Measurements from ENCODE around the gene SMARCD2.
"Not testable (repeated sequence)": the region's sequence is repeated elsewhere in the genome, so short reads cannot be mapped to it uniquely, and the experiment has no call there.

DNA sequence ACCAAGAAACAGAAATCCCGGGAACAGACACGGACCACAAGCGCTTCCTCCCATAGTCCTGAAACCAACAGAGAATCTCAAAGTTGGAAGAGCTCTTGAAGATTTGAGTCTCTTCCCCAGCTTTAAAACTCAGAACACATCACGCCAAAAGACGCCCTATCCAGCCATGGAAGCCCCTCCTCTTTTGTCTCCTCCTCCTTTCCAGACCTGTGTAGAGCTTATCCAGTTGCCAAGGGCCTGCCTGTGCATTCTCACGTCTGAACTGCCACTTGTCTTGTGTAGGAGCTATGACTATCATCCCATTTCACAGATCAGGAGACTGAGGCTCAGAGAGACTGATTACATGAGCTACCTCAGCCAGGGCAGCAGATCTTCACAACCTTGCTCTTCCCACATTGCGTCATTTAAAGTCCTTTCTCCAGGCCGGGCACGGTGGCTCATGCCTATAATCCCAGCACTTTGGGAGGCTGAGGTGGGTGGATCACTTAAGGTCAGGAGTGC is 40.2 kb upstream of the SMARCD2 start:
- TF ChIP-seq, protein P1, sequence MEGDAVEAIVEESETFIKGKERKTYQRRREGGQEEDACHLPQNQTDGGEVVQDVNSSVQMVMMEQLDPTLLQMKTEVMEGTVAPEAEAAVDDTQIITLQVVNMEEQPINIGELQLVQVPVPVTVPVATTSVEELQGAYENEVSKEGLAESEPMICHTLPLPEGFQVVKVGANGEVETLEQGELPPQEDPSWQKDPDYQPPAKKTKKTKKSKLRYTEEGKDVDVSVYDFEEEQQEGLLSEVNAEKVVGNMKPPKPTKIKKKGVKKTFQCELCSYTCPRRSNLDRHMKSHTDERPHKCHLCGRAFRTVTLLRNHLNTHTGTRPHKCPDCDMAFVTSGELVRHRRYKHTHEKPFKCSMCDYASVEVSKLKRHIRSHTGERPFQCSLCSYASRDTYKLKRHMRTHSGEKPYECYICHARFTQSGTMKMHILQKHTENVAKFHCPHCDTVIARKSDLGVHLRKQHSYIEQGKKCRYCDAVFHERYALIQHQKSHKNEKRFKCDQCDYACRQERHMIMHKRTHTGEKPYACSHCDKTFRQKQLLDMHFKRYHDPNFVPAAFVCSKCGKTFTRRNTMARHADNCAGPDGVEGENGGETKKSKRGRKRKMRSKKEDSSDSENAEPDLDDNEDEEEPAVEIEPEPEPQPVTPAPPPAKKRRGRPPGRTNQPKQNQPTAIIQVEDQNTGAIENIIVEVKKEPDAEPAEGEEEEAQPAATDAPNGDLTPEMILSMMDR (IDR thresholded peaks at IDR 0.05; ENCODE audit: low read depth, low read length): not testable (repeated sequence)
- TF ChIP-seq POLR2A (IDR thresholded peaks at IDR 0.05; ENCODE audit: extremely low read depth, insufficient read length): not testable (repeated sequence)

All from NB4 (cell line).